Transverse colon (tissue), 3 donors: ENCODE results near the gene PCDH10.

ENCODE experiments used
- CTCF ChIP-seq, 5 experiments: fragments of 200-600 bp in 3 of 5; fragments of 450-650 bp in 2 of 5; sonication (generic) in 3 of 5; IDR thresholded peaks; 1 replicate in 2 of 5; 2 replicates in 3 of 5; pipeline ENCODE4 v1.5.1; 2016 to 2017; ENCODE audit warnings: antibody characterized with exemption in 5 of 5, inconsistent platforms in 3 of 5, mild to moderate bottlenecking in 2 of 5, moderate library complexity in 1 of 5
- EP300 ChIP-seq: sonication (generic); formaldehyde crosslinking; IDR thresholded peaks from one replicate; pipeline ENCODE4 v1.6.1; 2017; ENCODE audit warnings: antibody characterized with exemption, low read depth

GRCh38 chr4:133102612-133103409 lies 46.3 kb upstream of the PCDH10 start:
- no peak for TF ChIP-seq CTCF (IDR thresholded peaks at IDR 0.05)
- no peak for TF ChIP-seq EP300
